Gastrocnemius medialis (tissue), 4 donors: Measurements from ENCODE around the gene ANKLE1. TPM values are rescaled to one million over a fixed set of nuclear protein-coding genes. Genes with fewer than 3 reads are reported as not detected.
A peak's percentile ranks its signal among the peaks of the same experiment; 100 is the strongest.

ENCODE experiments used
- ATAC-seq, 2 donors: fragments of 150-250 bp; one replicate each; pipeline ENCODE4 v1.9.1; 2016
- DNase-seq, 2 donors: peaks; one replicate each; pipeline ENCODE4 v3.0.0-alpha.2; 2019
- H3K27ac ChIP-seq, 4 donors: fragments of 200-600 bp; sonication (generic); 1 replicate in 1 of 4; 2 replicates in 3 of 4; pipeline ENCODE4 v1.5.1; 2016 to 2018; ENCODE audit warnings: mild to moderate bottlenecking in 2 of 4, moderate library complexity in 1 of 4
- H3K27me3 ChIP-seq, 3 donors: fragments of 200-600 bp; sonication (generic) in 2 of 3; 1 replicate in 1 of 3; 2 replicates in 2 of 3; pipeline versions ENCODE4 v1.5.1 to v1.6.0; 2016 to 2019; ENCODE audit warnings: mild to moderate bottlenecking in 1 of 3, moderate library complexity in 1 of 3
- H3K36me3 ChIP-seq, 2 donors: fragments of 200-600 bp; sonication (generic) in 1 of 2; one replicate each; pipeline ENCODE4 v1.5.1; 2017 to 2018
- H3K4me1 ChIP-seq, 2 donors: fragments of 200-600 bp; sonication (generic) in 1 of 2; one replicate each; pipeline ENCODE4 v1.5.1; 2016 to 2017; ENCODE audit warnings: mild to moderate bottlenecking in 2 of 2
- H3K4me3 ChIP-seq, 4 donors: fragments of 200-600 bp; sonication (generic) in 3 of 4; 1 replicate in 1 of 4; 2 replicates in 3 of 4; pipeline ENCODE4 v1.5.1; 2016 to 2019; ENCODE audit warnings: mild to moderate bottlenecking in 2 of 4
- H3K9me3 ChIP-seq, 3 donors: fragments of 200-600 bp; sonication (generic) in 2 of 3; 1 replicate in 1 of 3; 2 replicates in 2 of 3; pipeline ENCODE4 v1.5.1; 2016 to 2019
- CTCF ChIP-seq, 5 experiments: fragments of 450-650 bp in 3 of 5; fragments of 200-600 bp in 2 of 5; sonication (generic) in 2 of 5; IDR thresholded peaks in 4 of 5; conservative IDR thresholded peaks in 1 of 5; 1 replicate in 4 of 5; 2 replicates in 1 of 5; pipeline ENCODE4 v1.5.1; 2016 to 2019; ENCODE audit warnings: antibody characterized with exemption in 5 of 5, mild to moderate bottlenecking in 3 of 5, moderate library complexity in 3 of 5
- POLR2A ChIP-seq, 2 donors: fragments of 450-650 bp; IDR thresholded peaks; one replicate each; pipeline ENCODE4 v1.6.1; 2017; ENCODE audit warnings: antibody characterized with exemption in 2 of 2, mild to moderate bottlenecking in 2 of 2, moderate library complexity in 2 of 2
- in situ Hi-C, 4 donors: fragments of 200-750 bp; cut with MboI; loops; one replicate each; pipeline versions ENCODE4 v1.15.0 to v1.8.0; 2017; ENCODE audit warnings: low sequenced_read_pairs in 4 of 4
- intact Hi-C: fragments of 100-400 bp; cut with DNase I; formaldehyde crosslinking; loops from one replicate; pipeline ENCODE4 v1.15.1; 2023; ENCODE audit warnings: low total_unique reads
- total RNA-seq, 4 donors: library from RNA; depleted of rRNA; stranded (reverse); fragments of >200 nt; gene quantifications; one replicate each; pipeline versions ENCODE4 v1.1.0 to v1.2.3, GENCODE V29; 2016

ANKLE1 gene
- total RNA-seq, 4 donors from 2014 or later, result 0.11 to 1.4 TPM; not detected in 2

- in situ Hi-C loops, result loop anchor here in 3 of 4 donors (5.0 to 25.0 kb wide), 2 partner anchors 212 to 517 kb away; no protein-coding TSS in a partner anchor
Observed at GRCh38 chr19:17279436-17279835, 2.3 kb upstream of the ANKLE1 start.

GRCh38 chr19:17282488-17283125 lies 906 bp downstream of the ANKLE1 start:
- TF ChIP-seq CTCF (IDR thresholded peaks at IDR 0.05 in 4 of 5, conservative IDR thresholded peaks at IDR 0.05 in 1 of 5) (peak; percentile 79 to 96 (median 94)), POLR2A (IDR thresholded peaks at IDR 0.05) (no peak)
- Histone ChIP-seq H3K4me3 (peak overlapping the region; percentile 22 to 52 (median 44)), H3K4me1 (peaks cover 4 to 11% of the 10 kb centered on the region in 2 donors), H3K9me3 (no peaks in the 10 kb centered on the region), H3K27me3 (peaks cover 16% of the 10 kb centered on the region in 3 donors), H3K27ac (no peak overlapping the region), H3K36me3 (peaks cover 0 to 13% of the 10 kb centered on the region in 2 donors)
- DNase-seq (peak; percentile 61 to 74), ATAC-seq (peak; percentile 85 to 89)
- in situ Hi-C loops, result loop anchor here in 3 of 4 donors (5.0 to 25.0 kb wide), 3 partner anchors 78 to 520 kb away; no protein-coding TSS in a partner anchor
- intact Hi-C loops, result loop anchor here (1.0 kb wide), 3 partner anchors 21 to 215 kb away; no protein-coding TSS in a partner anchor

More at GRCh38 chr19:17279436-17279835, 2.3 kb upstream of the ANKLE1 start:
- no peaks in the 10 kb centered on the region for H3K9me3 ChIP-seq
- intact Hi-C loops, result loop anchor here (10.0 kb wide), 1 partner anchor 475 kb away; no protein-coding TSS in a partner anchor
- H3K27ac ChIP-seq, result no peak overlapping the region
- peaks cover 0 to 38% of the 10 kb centered on the region in 2 donors for H3K36me3 ChIP-seq
- ATAC-seq (no peak), DNase-seq (no peak)
- peaks cover 4 to 11% of the 10 kb centered on the region in 2 donors for H3K4me1 ChIP-seq
- no peak for TF ChIP-seq CTCF (IDR thresholded peaks at IDR 0.05 in 4 of 5, conservative IDR thresholded peaks at IDR 0.05 in 1 of 5)
- no peak for TF ChIP-seq POLR2A (IDR thresholded peaks at IDR 0.05)
- no peak overlapping the region for H3K4me3 ChIP-seq
- H3K27me3 ChIP-seq, result peaks cover 16% of the 10 kb centered on the region in 3 donors

GRCh38 chr19:17283504-17283996 lies 1.8 kb downstream of the ANKLE1 start:
- Histone ChIP-seq H3K36me3 (peaks cover 0 to 6% of the 10 kb centered on the region in 2 donors), H3K27ac (no peak overlapping the region), H3K4me1 (peaks cover 4 to 11% of the 10 kb centered on the region in 2 donors), H3K4me3 (no peak overlapping the region), H3K27me3 (peaks cover 16% of the 10 kb centered on the region in 3 donors), H3K9me3 (no peaks in the 10 kb centered on the region)
- intact Hi-C loops (no loop called here), in situ Hi-C loops (loop anchor here in 3 of 4 donors (5.0 to 25.0 kb wide), 3 partner anchors 79 to 521 kb away; no protein-coding TSS in a partner anchor)
- no peak for ATAC-seq
- no peak for TF ChIP-seq CTCF (IDR thresholded peaks at IDR 0.05 in 4 of 5, conservative IDR thresholded peaks at IDR 0.05 in 1 of 5)
- no peak for TF ChIP-seq POLR2A (IDR thresholded peaks at IDR 0.05)
- no peak for DNase-seq

- intact Hi-C loops (no loop called here), in situ Hi-C loops (loop anchor here in 2 of 4 donors (5.0 to 25.0 kb wide), 3 partner anchors 81 to 523 kb away; no protein-coding TSS in a partner anchor)
Observed at GRCh38 chr19:17285415-17286135, 3.9 kb downstream of the ANKLE1 start.

More at GRCh38 chr19:17285415-17286135, 3.9 kb downstream of the ANKLE1 start:
- Histone ChIP-seq H3K9me3 (no peaks in the 10 kb centered on the region), H3K27me3 (peaks cover 16% of the 10 kb centered on the region in 3 donors), H3K4me3 (no peak overlapping the region), H3K27ac (no peak overlapping the region), H3K4me1 (peaks cover 4 to 22% of the 10 kb centered on the region in 2 donors), H3K36me3 (no peaks in the 10 kb centered on the region)
- TF ChIP-seq CTCF (IDR thresholded peaks at IDR 0.05 in 4 of 5, conservative IDR thresholded peaks at IDR 0.05 in 1 of 5) (no peak), POLR2A (IDR thresholded peaks at IDR 0.05) (no peak)
- DNase-seq (no peak), ATAC-seq (no peak)
